ENCODE results near the gene PPM1G. TPM values are rescaled to one million over a fixed set of nuclear protein-coding genes. Genes with fewer than 3 reads are reported as not detected.

PPM1G gene
- total RNA-seq, 1 experiment from 2014 or later = 163 TPM

DNA sequence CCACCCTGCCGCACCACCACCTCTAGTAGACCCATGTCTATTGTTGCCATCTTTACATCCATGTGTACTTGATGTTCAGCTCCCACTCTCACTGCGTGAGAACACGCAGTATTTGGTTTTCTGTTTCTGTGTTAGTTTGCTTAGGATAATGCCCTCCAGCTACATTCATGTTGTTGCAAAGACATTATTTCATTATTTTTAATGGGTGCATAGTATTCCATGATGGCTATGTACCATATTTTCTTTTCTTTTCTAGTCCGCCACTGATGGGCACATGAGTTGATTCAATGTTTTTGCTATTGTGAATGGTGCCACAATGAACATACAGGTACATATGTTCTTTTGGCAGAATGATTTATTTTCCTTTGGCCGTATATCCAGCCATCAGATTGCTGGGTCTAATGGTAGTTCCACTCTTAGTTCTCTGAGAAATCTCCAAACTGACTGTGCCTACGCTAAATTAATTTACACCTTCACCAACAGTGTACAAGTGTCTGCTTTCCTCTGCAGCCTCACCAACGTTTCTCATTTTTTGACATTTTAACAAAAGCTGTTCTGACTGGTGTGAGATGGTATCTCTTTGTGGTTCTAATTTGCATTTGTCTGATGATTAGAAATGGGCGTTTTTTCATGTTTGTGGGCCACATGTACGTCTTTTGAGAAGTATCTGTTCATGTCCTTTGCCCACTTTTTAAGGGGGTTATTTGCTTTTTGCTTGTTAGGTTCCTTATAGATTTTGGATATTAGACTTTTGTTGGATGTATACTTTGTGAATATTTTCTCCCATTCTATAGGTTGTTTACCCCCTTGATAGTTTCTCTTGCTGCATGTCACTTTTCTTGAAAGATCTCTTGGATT is 18.3 kb downstream of the PPM1G start:
- no peaks in the 10 kb centered on the region for H3K27me3 ChIP-seq
- no peak overlapping the region for H3K4me3 ChIP-seq
- no peak overlapping the region for H3K27ac ChIP-seq
- no peaks in the 10 kb centered on the region for H3K4me1 ChIP-seq
- no peak for DNase-seq
- 0 out of 2 replicates have a peak, but pooled peaks cover 4% of the 10 kb centered on the region for H3K9me3 ChIP-seq (replicated peaks)
- peaks cover 48% of the 10 kb centered on the region for H3K36me3 ChIP-seq

DNA sequence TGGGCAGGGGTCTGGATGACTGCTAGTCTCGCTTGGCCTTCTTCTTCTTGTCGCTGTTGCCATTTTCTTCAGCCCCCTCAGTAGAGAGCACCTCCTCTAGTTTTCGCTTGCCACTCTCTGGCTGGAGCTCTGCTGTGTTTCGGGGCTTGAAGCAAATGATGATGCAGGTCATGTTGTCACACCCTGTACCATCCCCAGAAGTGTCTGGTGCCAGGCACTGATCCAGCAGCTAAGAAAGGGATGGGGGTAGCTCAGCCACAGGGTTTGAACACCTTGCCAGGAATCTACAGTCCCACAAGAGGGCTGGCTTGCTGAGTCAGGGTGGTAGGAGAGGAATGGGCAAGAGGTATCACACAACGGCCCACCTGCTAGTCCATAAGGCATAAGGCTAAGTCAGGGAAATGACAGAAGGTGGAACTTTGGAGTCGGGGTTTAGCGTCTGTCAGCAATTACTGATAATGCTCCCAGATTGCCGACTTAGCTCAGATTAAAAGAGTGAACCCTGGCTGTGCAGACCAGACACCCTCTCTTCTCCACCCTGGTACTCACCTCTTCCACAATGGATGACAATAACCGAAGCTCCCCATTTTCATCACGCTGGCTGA is 27.7 kb downstream of the PPM1G start:
- no peaks in the 10 kb centered on the region for H3K9me3 ChIP-seq (replicated peaks)
- no peaks in the 10 kb centered on the region for H3K27me3 ChIP-seq
- DNase-seq = no peak
- H3K4me1 ChIP-seq = peaks cover 13% of the 10 kb centered on the region; the same call in 1 of the 2 replicates
- H3K4me3 ChIP-seq = no peak overlapping the region
- peaks cover 79% of the 10 kb centered on the region for H3K36me3 ChIP-seq
- H3K27ac ChIP-seq = no peak overlapping the region

DNA sequence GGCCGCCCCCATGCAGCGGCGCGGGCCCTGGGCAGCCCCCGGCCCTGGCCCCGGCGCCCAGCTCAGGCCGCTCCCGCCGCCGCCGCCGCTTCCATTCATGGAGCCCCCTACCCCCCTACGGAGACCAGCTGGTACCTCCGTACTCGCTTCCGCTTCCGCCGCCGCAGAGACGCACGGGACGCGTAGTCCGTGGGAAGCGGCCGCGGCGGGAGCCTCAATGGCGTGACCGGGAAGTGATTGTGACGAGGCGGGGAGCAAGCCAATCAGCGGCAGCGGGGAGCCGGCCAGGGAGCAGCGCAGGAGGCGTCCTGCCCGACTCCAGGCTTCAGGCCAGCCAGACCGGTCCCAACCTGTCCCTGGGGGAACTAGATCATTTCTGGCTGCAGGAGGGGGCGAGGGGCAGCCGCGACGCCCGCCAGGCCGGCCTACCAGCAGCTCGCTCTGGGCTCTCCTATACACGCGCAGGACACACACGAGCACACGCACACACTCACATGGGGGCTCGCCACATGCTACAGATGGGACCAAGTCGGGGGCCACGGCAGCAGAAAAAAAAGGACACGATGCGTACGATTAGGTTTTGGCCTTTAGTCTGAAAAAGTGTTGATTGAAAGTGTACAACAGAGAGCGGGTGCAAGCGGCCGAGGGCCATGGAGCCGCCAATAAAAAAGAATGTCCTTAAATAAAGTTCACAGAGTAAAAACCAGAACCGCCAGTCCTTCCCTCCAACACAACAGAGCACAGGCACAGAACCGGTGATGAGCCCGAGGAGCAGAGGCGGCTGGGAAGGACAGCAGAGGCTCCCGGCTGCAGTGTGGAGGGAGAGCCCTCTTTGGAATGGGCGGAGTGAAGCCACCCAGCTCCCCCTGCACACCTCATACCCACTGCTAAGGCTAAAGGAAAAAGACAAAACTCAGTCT is 28.5 kb downstream of the PPM1G start, which contains the start of gene ZNF513:
TSS of gene ZNF513 (minus strand) at position 109 of the 920 bp plus-strand sequence. CDS start 208 bp downstream, outside the sequence.
- peak within 1 kb of the TSS; percentile 64 for H3K4me3 ChIP-seq
- H3K27me3 ChIP-seq = no peaks in the 10 kb centered on the region
- peak; percentile 98 for DNase-seq
- peak within 1 kb of the TSS; percentile 69 for H3K27ac ChIP-seq
- peaks cover 13% of the 10 kb centered on the region; the same call in 1 of the 2 replicates for H3K4me1 ChIP-seq
- H3K36me3 ChIP-seq = peaks cover 79% of the 10 kb centered on the region
- H3K9me3 ChIP-seq (replicated peaks) = no peaks in the 10 kb centered on the region

DNA sequence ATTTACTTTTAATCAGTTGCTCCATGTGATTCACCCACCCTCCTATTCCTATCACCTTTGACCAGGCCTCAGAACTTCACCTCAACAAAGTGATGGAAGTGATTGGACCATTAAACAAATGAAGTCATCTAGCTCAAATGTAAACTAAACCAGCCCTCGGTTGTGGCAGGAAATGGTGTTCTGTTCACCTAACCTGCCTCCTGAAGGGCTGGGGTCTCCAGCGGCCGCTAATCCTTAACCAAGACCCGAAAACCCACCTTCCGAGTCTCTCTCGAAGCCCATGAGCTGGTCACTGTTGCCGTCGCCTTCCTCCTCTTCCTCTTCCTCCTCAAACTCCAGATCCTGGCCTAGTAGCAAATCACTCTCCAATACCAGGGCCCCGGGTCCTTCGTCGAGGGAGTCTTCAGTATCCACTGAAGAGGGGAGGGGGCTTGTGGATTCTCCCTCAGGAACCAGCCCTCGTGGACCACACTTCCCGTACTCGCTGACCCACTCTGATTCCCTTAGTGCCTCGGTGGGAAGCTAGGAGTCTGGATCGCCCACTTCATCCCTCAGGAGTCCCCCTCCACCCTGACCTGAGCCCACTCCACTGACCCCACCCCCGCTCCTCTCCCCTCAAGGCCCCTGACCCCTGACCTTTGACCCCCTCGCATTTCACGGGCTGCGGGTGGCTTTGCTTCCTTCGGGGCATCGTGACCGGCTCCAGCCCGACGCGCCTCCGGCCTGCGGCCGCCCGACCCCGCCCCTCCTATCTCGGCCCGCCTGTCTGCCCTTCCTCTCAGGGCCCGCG is 29.4 kb downstream of the PPM1G start:
- DNase-seq = peak in 1 of 2 experiments; percentile 46
- Histone ChIP-seq H3K36me3 (peaks cover 78% of the 10 kb centered on the region), H3K4me1 (peaks cover 13% of the 10 kb centered on the region; the same call in 1 of the 2 replicates)

DNA sequence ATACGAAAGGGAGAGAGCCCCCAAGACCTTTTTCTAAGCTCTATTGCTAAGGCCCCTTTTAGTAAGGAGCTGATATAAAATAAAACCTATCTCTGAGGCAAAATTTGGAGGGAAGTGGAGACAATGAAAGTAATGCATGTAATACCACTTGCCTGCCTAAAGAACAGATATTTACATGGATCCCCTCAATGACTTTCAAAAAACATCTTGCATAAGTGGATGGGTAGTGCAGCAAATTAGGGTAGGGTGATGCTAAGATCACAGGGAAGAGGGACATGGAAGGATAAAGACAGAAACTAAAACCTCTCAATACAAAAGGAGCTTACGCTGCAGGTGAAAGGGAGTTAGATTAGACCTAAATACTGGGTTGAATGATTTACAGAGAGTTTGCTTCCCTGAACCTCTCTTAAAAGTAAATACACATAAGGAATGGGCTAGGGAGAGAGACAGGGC is 30.0 kb downstream of the PPM1G start:
- no peak for DNase-seq
- peaks cover 76% of the 10 kb centered on the region for H3K36me3 ChIP-seq
- peaks cover 13% of the 10 kb centered on the region; the same call in 1 of the 2 replicates for H3K4me1 ChIP-seq
- H3K9me3 ChIP-seq (replicated peaks) = no peaks in the 10 kb centered on the region
- no peaks in the 10 kb centered on the region for H3K27me3 ChIP-seq
- peak overlapping the region; percentile 69; the same call in 1 of the 2 replicates for H3K27ac ChIP-seq
- peak overlapping the region; percentile 64 for H3K4me3 ChIP-seq

More for the DNA sequence above, 29.4 kb downstream of the PPM1G start:
- Histone ChIP-seq H3K27ac (peak overlapping the region; percentile 69), H3K27me3 (no peaks in the 10 kb centered on the region), H3K4me3 (peak overlapping the region; percentile 64), H3K9me3 (replicated peaks) (no peaks in the 10 kb centered on the region)

DNA sequence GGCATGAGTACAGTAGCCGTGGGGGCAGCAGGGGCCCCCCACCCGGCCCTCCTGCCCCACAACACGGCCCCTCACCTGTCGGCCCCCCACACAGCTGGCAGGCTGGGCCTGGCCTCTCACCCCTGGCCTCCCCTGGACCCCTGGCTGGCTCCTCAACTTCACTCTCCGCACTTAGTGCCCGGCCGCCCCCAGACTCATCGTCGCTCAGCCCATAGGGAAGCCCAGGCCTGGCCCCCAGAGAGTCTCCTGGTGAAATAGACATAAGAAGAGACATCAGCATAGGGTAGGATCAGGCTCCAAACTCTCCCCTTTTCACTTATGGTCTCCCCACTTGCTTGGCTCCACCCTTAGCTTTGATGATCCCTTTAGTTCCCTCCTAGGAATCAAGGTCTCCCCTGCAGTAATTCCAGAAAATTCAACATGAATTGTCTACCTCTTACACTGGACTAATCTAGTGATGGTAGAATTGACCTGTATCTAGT is 30.5 kb downstream of the PPM1G start:
- Histone ChIP-seq H3K36me3 (peaks cover 71% of the 10 kb centered on the region), H3K4me3 (no peak overlapping the region; the same call in 1 of the 2 replicates), H3K9me3 (replicated peaks) (no peaks in the 10 kb centered on the region), H3K27me3 (no peaks in the 10 kb centered on the region), H3K4me1 (peaks cover 13% of the 10 kb centered on the region; the same call in 1 of the 2 replicates), H3K27ac (no peak overlapping the region)
- DNase-seq = no peak

DNA sequence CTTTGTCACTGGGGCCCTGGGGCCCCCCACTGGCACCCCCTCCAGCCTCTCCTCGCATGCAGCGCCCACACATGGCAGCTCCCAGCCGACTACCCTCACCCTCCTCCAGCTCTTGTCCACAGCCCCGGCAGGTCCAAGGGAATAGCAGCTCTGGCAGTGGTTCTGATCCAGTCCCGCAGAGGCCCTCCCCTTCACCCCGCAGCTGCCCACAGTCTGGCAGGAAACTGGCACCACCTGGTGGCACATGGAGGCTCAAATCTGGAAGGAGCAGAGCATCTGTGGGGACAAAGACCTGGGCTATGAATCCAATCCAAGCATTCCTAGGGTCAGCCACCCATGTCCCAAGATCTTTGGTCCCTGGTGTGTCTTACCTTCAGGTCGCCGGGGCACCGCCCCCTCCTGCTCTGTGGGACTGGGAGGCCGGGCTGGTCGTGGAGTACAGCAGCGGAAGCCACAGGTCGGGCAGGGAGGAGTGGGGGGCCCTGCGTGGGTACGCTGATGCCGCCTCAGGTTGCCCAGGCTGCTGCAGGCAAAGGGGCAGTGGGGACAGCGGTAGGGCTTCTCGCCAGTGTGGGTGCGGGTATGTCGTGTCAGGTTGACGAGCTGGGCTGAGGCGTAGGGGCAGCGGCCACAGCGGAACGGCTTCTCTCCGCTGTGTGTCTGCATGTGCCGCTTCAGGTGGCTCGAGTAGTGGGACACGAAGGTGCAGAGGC is 31.1 kb downstream of the PPM1G start:
- Histone ChIP-seq H3K9me3 (replicated peaks) (no peaks in the 10 kb centered on the region), H3K4me3 (no peak overlapping the region), H3K36me3 (peaks cover 70% of the 10 kb centered on the region), H3K4me1 (peaks cover 13% of the 10 kb centered on the region; the same call in 1 of the 2 replicates), H3K27ac (no peak overlapping the region), H3K27me3 (no peaks in the 10 kb centered on the region)
- no peak for DNase-seq

DNA sequence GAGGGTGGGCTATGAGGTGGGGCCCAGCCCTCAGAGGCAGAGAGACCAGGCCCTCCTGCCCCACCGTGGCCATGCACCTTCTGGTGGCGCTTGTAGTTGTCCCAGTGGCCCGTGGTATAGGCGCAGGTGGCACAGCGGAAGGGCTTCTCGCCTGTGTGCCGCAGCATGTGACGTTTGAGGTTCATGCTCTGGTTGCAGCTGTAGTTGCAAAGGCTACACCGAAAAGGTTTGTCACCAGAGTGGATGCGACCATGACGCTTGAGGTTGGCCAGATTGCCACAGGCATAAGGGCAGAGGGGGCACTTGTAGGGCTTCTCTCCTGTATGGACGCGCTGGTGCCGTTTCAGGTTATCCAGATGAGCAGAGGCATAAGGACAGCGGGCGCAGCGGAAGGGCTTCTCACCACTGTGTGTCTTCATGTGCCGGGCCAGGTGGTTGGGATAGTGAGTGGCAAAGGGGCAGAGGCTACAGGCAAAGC is 31.7 kb downstream of the PPM1G start:
- Histone ChIP-seq H3K27ac (no peak overlapping the region), H3K4me1 (peaks cover 13% of the 10 kb centered on the region; the same call in 1 of the 2 replicates), H3K36me3 (peaks cover 69% of the 10 kb centered on the region), H3K9me3 (replicated peaks) (no peaks in the 10 kb centered on the region), H3K4me3 (no peak overlapping the region), H3K27me3 (no peaks in the 10 kb centered on the region)
- DNase-seq = no peak

DNA sequence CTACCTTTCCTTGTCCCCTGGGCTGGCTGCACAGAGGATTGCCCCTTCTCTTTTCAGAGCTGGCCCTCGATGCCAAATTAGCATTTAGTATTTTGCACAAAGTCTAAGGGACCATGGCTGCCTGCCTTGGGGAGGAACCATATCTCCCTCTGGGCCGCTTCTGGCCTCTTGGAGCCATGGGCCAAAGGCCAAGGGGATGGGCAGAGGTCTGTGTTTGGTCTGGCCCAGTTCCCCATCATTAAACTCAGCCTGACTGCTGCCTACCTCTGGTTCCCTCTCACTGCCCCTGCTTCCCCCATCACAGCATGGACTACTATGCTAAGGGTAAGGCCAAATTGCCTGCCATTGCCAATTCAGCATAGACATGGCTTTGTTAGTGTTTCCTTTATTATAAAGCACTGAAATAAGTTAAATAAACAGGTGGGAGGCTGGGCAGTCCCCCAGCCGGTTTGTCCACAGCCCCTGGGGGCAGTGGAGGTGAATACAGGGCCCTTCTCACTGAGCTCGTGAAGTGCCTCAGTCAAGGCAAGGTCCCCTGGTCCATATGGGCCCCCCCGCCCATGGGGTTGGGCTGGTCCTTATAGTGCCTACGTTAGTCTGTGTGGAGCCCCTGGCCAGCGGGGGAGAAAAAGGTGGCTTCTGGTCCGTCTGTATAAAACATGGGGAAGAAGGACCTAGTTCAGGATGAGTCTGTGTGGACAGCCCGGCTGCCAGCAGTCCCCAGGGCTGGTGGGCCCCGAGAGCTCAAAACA is 32.3 kb downstream of the PPM1G start:
- no peak overlapping the region for H3K4me3 ChIP-seq
- no peak overlapping the region for H3K27ac ChIP-seq
- H3K4me1 ChIP-seq = peaks cover 16% of the 10 kb centered on the region; the same call in 1 of the 2 replicates
- no peaks in the 10 kb centered on the region for H3K9me3 ChIP-seq (replicated peaks)
- DNase-seq = no peak
- no peaks in the 10 kb centered on the region for H3K27me3 ChIP-seq
- H3K36me3 ChIP-seq = peaks cover 65% of the 10 kb centered on the region

DNA sequence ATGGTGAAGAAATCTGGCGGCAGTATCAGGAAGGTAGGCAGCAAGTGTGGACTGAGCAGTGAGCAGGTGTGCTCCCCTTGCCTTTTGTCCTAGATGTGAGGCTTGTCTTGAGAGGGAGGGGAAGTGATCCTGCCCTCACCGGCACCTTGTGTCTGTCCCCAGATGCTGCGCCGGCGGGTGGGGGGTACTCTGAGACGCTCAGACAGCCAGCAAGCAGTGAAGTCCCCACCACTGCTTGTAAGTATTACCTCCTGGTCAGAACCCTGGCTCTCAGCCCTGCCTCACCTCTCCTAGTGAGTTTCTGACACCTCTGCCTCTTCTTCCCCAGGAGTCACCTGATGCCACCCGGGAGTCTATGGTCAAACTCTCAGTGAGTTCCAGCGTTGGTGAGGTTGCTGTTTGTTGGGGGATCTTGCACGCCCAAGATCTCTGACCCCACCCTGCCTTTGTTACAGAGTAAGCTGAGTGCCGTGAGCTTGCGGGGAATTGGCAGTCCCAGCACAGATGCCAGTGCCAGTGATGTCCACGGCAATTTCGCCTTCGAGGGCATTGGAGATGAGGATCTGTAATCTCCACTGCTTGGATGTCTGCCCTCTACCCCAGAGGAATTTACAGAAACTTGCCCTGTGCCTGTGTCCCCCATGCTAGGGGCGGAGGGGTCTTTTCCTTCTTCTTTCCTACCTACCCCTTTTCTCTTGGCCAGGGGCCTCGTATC is 33.1 kb downstream of the PPM1G start:
- Histone ChIP-seq H3K9me3 (replicated peaks) (no peaks in the 10 kb centered on the region), H3K4me3 (no peak overlapping the region), H3K4me1 (peaks cover 17% of the 10 kb centered on the region; the same call in 1 of the 2 replicates), H3K27ac (no peak overlapping the region), H3K36me3 (peaks cover 58% of the 10 kb centered on the region), H3K27me3 (no peaks in the 10 kb centered on the region)
- DNase-seq = no peak

DNA sequence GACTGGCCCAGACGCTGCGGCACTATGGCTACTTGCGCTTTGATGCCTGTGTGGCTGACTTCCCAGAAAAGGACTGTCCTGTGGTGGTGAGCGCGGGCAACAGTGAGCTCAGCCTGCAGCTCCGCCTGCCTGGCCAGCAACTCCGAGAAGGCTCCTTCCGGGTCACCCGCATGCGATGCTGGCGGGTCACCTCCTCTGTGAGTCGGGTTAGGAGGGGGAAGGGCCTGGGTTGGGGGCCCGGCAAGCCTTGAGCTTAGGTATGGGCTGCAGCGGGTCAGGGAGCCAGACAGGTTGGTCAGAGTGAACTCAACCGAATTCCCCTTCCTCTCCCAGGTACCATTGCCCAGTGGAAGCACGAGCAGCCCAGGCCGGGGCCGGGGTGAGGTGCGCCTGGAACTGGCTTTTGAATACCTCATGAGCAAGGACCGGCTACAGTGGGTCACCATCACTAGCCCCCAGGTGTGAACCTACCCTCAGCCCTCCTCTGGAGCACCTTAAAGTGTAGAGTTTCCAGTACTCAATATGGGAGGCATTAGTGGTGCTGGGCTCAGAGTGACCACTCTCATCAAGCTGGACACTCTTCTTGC is 33.8 kb downstream of the PPM1G start:
- peaks cover 53% of the 10 kb centered on the region for H3K36me3 ChIP-seq
- no peak for DNase-seq
- no peaks in the 10 kb centered on the region for H3K27me3 ChIP-seq
- H3K4me1 ChIP-seq = peaks cover 12% of the 10 kb centered on the region; the same call in 1 of the 2 replicates
- no peak overlapping the region for H3K4me3 ChIP-seq
- H3K9me3 ChIP-seq (replicated peaks) = no peaks in the 10 kb centered on the region
- no peak overlapping the region for H3K27ac ChIP-seq
